ENCODE measurements around the gene PAK2. TPM values are rescaled to one million over a fixed set of nuclear protein-coding genes. Genes with fewer than 3 reads are reported as not detected.
A peak's percentile ranks its signal among the peaks of the same experiment; 100 is the strongest.

Gene PAK2
- total RNA-seq (2011; cell fraction: chromatin; rRNA removed; ENCODE audit: low replicate concordance): 19.6 and 55.8 TPM in 2 replicates
- 12.2 and 16.4 TPM in 2 replicates for total RNA-seq (2011; cell fraction: nucleolus; rRNA removed)
- 19.9 and 25.7 TPM in 2 replicates for total RNA-seq (2011; cell fraction: nucleoplasm; rRNA removed)
- total RNA-seq (2014; rRNA removed): 19.8 and 24.6 TPM in 2 replicates
- total RNA-seq (2014; rRNA removed; fragmentation: Illumina TruSeq; extraction: Trizol): 35.9 and 39.9 TPM in 2 replicates
- 35.7 and 35.8 TPM in 2 replicates for total RNA-seq (2015; rRNA removed; fragmentation: Illumina TruSeq; extraction: Trizol)
- total RNA-seq (2021): 72.4 and 72.7 TPM in 2 replicates
- 56.4 and 61.8 TPM in 2 replicates for polyA plus RNA-seq (2011; rRNA removed)
- polyA plus RNA-seq (2011; cell fraction: cytosol; rRNA removed): 23.9 and 40.1 TPM in 2 replicates
- 11.1 and 11.9 TPM in 2 replicates for polyA plus RNA-seq (2011; cell fraction: nucleus; rRNA removed)
- 35.3 and 75.5 TPM in 2 replicates for polyA plus RNA-seq (2012)
- polyA plus RNA-seq (2014; fragmentation: Illumina TruSeq; extraction: Trizol): 58.7 and 68.4 TPM in 2 replicates
- 10 to 100 TPM; 13.2 to 18.6 TPM for polyA plus RNA-seq (2014; fragmentation: Nextera tagmentation; extraction: Ambion mirVana)
- polyA plus RNA-seq (2014; rRNA removed): 26.6 and 26.7 TPM in 2 replicates
- 183 and 200 TPM in 2 replicates for polyA minus RNA-seq (2011; rRNA and poly(A)+ RNA removed)
- polyA minus RNA-seq (2011; cell fraction: cytosol; rRNA and poly(A)+ RNA removed): 88.9 and 95.5 TPM in 2 replicates
- polyA minus RNA-seq (2011; cell fraction: nucleus; rRNA and poly(A)+ RNA removed): 3.8 and 14.6 TPM in 2 replicates
- percentile 82 among the genes with signal in this experiment for Bru-seq, nascent RNA
- percentile 83 among the genes with signal in this experiment for BruChase-seq, experiment 1, labeled RNA remaining after a 2-hour chase
- percentile 83 among the genes with signal in this experiment for BruChase-seq, experiment 2, labeled RNA remaining after a 6-hour chase
- long read RNA-seq, experiment 1, full-length matches to known transcripts: 67 of 153 reads
- long read RNA-seq, experiment 1, partial matches to known transcripts: 73 of 153 reads
- long read RNA-seq, experiment 1, other reads (novel, unspliced or antisense): 13 of 153 reads
- long read RNA-seq, experiment 2, full-length matches to known transcripts: 5 of 61 reads
- long read RNA-seq, experiment 2, partial matches to known transcripts: 2 of 61 reads
- long read RNA-seq, experiment 2, other reads (novel, unspliced or antisense): 54 of 61 reads
- long read RNA-seq, experiment 3, full-length matches to known transcripts: 10 of 38 reads
- long read RNA-seq, experiment 3, partial matches to known transcripts: 21 of 38 reads
- long read RNA-seq, experiment 3, other reads (novel, unspliced or antisense): 7 of 38 reads

GRCh38 chr3:196739671-196740480 lies at the start of gene PAK2:
TSS of gene PAK2 (plus strand) at chr3:196739857. CDS start at chr3:196782647, 42,790 bp downstream.
- ATAC-seq (peak; percentile 94), FAIRE-seq (peak; percentile 69), DNase-seq (ENCODE audit: extremely low read depth in 1 of 4, low spot score in 3 of 4) (peak; percentile 94 to 95 (median 94))
- in situ Hi-C loops (cut with MboI): no loop called here
- Histone ChIP-seq H3K27me3 (ENCODE audit: control insufficient read depth in 2 of 2, insufficient read depth in 2 of 2, low read length in 2 of 2) (no peaks in the 10 kb centered on the region), H3K4me1 (replicated peaks in 1 of 2; ENCODE audit: control insufficient read depth in 2 of 2, insufficient read depth in 2 of 2, low read length in 2 of 2) (peaks cover 0 to 7% of the 10 kb centered on the region in 2 experiments; a peak in 4 of 5 replicates), H3K4me2 (ENCODE audit: insufficient read depth, low read length) (peak within 1 kb of the TSS; percentile 98), H3K9me3 (replicated peaks; ENCODE audit: control insufficient read depth, insufficient read depth, low read depth, low read length) (no peaks in the 10 kb centered on the region; the same call in 1 of the 2 replicates), H2AFZ (ENCODE audit: low read depth, low read length) (peak within 1 kb of the TSS; percentile 75), H3K4me3 (peak within 1 kb of the TSS; percentile 97), H4K20me1 (replicated peaks; ENCODE audit: control insufficient read depth, insufficient read depth, low read length) (no peaks in the 10 kb centered on the region), H3K27ac (ENCODE audit: extremely low read depth, low read depth, low read length) (peak within 1 kb of the TSS; percentile 96), H3K9ac (ENCODE audit: insufficient read depth in 1 of 2, low read depth in 2 of 2, low read length in 2 of 2) (peak within 1 kb of the TSS; percentile 96 to 99), H3K79me2 (ENCODE audit: control insufficient read depth, insufficient read depth, low read length) (peaks cover 51% of the 10 kb centered on the region), H3K9me1 (ENCODE audit: control insufficient read depth, insufficient read depth, low read length) (no peaks in the 10 kb centered on the region), H3K36me3 (ENCODE audit: control insufficient read depth, insufficient read depth, low read length) (peaks cover 8% of the 10 kb centered on the region; the same call in 1 of the 3 replicates)
- intact Hi-C loops (cut with micrococcal nuclease): no loop called here
- ChIA-PET CTCF (ENCODE audit: low intra/inter-chr PET ratio) (no interaction called here), POLR2A (interaction anchor here (0.5 to 1.5 kb wide), 11 partner anchors 9 to 470 kb away, joined by 3 to 6 read pairs (median 4); partner anchors contain the start of genes CEP19 and PIGX)
- BruUV-seq (replicated peaks): no TSS peak
- under 1% methylated on average over 25 of the region's 86 CpGs for WGBS (ENCODE audit: insufficient coverage, low coverage, missing lambda C conversion rate)
- TF ChIP-seq ZBTB17 (CRISPR knock-in tag; IDR thresholded peaks at IDR 0.05) (peak; percentile 73; the same call in 1 of the 2 replicates), CXXC5 (CRISPR knock-in tag; IDR thresholded peaks at IDR 0.05) (peak; percentile 82), NRF1 (conservative IDR thresholded peaks at IDR 0.05 in 1 of 2, IDR thresholded peaks at IDR 0.05 in 1 of 2) (peak; percentile 85 to 88), ZNF583 (CRISPR knock-in tag; IDR thresholded peaks at IDR 0.05) (0 out of 2 replicates have a peak, but pooled peaks have one; percentile 29), ZEB2 (IDR thresholded peaks at IDR 0.05) (no peak), POLR2G (IDR thresholded peaks at IDR 0.05; ENCODE audit: low read depth, low read length) (peak; percentile 94), TCFL5 (CRISPR knock-in tag; conservative IDR thresholded peaks at IDR 0.05) (no peak), KAT7 (CRISPR knock-in tag; IDR thresholded peaks at IDR 0.05; ENCODE audit: borderline replicate concordance) (peak; percentile 65; the same call in 1 of the 2 replicates), ZNF347 (CRISPR knock-in tag; IDR thresholded peaks at IDR 0.05; ENCODE audit: low read depth) (no peak), NEUROD1 (IDR thresholded peaks at IDR 0.05; ENCODE audit: borderline replicate concordance, low read depth, low read length, partially characterized antibody) (peak; percentile 14), ZBTB11 (CRISPR knock-in tag; IDR thresholded peaks at IDR 0.05) (peak in 1 of 3 experiments; percentile 84; a peak in 2 of 6 replicates), EP400 (IDR thresholded peaks at IDR 0.05) (peak; percentile 73; the same call in 1 of the 2 replicates)
